HG03280 (cell line): ENCODE data around the gene PIK3R3.
"Not testable (repeated sequence)": the region's sequence is repeated elsewhere in the genome, so short reads cannot be mapped to it uniquely, and the experiment has no call there.

Source experiments
- ATAC-seq: cut with Tn5 transposase; IDR thresholded peaks from one replicate; pipeline ENCODE4 v1.9.1; 2021; ENCODE audit warnings: mild to moderate bottlenecking, moderate library complexity; ENCODE audit not compliant: unreplicated experiment

Gene PIK3R3

GRCh38 chr1:46113948-46114347 is 18.5 kb downstream of the PIK3R3 start:
- ATAC-seq, result no peak

DNA sequence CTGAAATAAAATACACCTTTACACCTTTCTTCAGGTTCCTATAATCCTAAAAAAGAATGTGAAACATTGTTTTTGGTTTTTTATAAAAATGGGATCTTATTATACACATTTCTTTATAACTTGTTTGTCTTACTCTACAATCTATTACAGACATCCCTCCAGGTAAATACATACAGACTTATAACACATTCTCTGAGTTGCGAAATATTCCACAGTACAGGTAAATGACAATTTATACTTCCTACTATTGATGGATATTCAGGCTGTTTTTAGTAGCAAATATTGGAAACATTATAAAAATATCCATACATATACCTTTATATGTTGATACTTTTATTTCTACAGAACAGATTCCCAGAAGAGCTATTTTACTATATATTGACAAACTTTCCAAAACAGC is 20.3 kb downstream of the PIK3R3 start:
- ATAC-seq, result no peak

- ATAC-seq, result no peak
These were observed 21.9 kb downstream of the PIK3R3 start for GRCh38 chr1:46110521-46110920.

- ATAC-seq, result no peak
These were observed 29.5 kb downstream of the PIK3R3 start for GRCh38 chr1:46102769-46103476.

- no peak for ATAC-seq
These were observed 33.2 kb downstream of the PIK3R3 start for GRCh38 chr1:46099215-46099614.

DNA sequence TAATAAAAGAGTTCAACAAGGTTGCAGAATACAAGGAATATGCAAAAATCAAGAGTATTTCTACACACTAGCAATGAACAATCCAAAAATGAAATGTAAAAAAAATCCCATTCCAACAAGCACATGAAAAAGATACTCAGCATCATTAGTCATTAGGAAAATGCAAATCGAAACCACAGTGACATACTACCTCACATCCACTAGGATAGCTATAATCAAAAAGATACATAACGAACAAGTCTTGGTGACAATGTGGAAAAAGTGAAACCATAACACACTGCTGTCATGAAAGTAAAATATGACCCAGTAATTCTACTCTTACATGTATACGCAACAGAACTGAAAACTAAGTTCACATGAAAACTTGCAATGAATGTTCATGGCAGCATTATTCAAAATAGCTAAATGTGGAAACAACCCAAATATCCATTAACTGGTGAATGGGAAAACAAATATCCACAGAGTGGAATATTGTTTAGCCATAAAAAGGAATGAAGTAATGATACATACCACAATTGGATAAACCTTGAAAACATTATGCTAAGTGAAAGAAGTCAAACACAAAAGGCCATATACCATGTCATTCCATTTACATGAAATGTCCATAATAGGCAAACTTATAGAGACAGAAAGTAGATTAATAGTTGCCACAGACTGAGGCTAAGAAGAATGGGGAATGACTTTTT is 34.3 kb downstream of the PIK3R3 start:
- ATAC-seq, result no peak

DNA sequence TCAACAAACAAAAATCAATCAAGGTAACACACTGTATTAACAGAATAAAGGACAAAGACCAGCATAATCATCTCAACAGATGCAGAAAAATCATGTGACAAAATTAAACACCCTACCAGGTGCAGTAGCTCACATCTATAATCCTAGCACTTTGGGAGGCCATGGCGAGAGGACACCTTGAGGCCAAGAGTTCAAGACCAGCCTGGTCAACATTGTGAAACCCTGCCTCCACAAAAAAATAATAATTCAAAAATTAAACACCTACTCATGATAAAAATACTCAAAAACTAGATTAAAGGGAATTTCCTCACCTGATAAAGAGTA is 35.3 kb downstream of the PIK3R3 start:
- no peak for ATAC-seq

- no peak for ATAC-seq
These were observed 35.9 kb downstream of the PIK3R3 start for GRCh38 chr1:46096269-46097148.

GRCh38 chr1:46095110-46095509 is 37.3 kb downstream of the PIK3R3 start:
- ATAC-seq, result not testable (repeated sequence)

- ATAC-seq, result no peak
These were observed 37.9 kb downstream of the PIK3R3 start for GRCh38 chr1:46094471-46095005.

DNA sequence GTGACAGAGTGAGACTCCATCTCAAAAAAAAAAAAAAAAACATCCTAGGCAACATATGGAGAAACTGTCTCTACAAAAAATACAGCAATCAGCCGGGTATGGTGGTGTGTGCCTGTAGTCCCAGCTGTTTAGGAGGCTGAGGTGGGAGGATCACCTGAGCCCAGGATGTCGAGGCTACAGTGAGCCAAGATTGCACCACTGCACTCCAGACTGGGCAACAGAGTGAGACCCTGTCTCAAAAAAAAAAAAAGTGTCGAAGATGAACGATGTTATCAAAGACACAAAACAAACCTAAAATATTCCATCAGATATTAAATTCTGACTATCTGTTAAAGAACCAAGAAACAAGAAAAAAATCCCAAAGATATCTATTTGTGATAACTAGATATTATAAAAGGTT is 38.6 kb downstream of the PIK3R3 start:
- ATAC-seq, result not testable (repeated sequence)

- no peak for ATAC-seq
These were observed 44.5 kb downstream of the PIK3R3 start for GRCh38 chr1:46087891-46088290.

DNA sequence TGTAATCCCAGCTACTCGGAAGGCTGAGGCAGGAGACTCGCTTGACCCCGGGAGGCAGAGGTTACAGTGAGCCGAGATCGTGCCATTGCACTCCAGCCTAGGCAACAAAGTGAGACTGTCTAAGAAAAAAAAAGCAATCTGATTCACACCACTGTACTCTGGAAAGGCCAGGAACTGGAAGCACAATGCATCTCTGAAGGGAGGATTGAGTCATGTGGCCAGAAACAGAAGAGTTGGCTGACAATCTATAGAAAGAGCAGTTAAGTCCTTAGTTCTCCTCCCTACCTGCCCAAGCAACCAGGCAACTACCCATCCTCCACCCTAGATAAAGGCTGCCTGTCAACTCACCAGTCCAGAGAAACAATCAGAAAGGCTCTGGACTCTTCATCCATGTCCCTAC is 45.9 kb downstream of the PIK3R3 start:
- ATAC-seq, result no peak

GRCh38 chr1:46084553-46085451 is 47.6 kb downstream of the PIK3R3 start:
- ATAC-seq, result no peak

DNA sequence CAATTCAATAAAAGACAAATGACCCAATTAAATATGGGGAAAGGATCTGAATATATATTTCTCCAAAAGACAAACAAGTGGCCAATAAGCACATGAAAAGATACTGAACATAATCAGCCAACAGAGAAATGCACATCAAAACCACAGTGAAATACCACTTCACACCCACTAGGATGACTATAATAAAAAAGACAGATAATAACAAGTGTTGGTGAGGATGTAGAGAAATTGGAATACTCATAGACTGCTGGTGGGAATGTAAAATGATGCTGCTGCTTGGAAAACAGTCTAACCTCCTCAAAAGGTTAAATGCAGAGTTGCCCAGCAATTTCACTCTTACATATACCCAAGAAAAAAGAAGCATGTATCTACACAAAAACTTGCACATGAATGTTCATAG is 48.9 kb downstream of the PIK3R3 start:
- ATAC-seq, result no peak

- ATAC-seq, result no peak
These were observed 50.8 kb downstream of the PIK3R3 start for GRCh38 chr1:46081619-46082018.

DNA sequence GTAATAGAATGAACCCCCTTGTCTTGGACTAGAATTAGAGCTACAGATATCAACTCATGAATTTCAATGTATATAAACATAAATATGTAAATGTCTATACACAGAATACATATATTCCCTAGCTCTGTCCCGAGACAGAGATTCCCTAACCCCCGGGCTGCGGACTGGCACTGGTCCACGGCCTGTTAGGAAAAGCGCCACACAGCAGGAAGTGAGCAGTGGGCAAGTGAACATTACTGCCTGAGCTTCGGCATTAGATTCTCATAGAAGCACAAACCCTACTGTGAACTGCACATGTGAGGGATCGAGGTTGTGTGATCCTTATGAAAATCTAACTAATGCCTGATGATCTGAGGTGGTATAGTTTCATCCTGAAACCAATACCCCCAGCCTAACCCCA is 51.2 kb downstream of the PIK3R3 start:
- ATAC-seq, result no peak

- ATAC-seq, result no peak
These were observed 52.2 kb downstream of the PIK3R3 start for GRCh38 chr1:46080257-46080656.

- no peak for ATAC-seq
These were observed 54.8 kb downstream of the PIK3R3 start for GRCh38 chr1:46077644-46078043.

DNA sequence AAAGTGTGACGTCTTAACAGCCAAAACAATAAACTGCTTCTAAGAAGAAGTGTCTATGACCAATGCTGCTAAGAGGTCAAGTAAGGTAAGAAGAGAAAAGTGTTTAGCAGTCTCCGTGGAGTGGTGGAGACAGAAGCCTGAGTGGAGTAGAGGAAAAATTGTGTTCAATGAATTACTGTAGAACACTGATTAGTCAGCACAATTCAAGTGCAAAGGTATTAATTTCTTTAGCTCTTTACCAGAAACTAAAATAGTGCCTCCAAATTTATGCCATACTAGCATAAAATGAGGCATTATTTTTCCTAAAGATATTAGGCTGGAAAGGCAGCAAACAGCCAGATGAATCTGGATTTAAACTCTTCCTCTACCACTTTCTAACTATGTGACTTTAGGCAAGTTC is 56.1 kb downstream of the PIK3R3 start:
- ATAC-seq, result no peak

DNA sequence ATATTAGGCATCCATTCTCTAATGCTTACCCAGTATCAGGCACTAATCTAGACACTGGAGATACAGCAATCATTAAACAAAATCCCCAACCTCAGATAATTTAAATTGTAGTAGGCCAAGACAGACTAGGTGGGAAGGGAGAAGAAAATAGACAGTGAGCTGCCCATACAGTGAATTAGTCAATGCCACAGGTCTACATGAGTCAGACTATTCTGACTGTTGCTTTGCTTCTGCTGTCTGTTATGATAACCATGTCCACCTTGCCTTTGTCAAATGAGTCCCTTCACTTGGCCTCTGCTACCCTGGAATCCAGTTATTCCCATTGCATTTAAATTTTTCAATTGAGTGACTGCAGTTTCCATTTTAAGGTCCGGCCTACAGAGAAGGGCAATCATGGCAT is 59.5 kb downstream of the PIK3R3 start:
- no peak for ATAC-seq
